Stimulated activated naive CD8-positive, alpha-beta T cell treated with anti-CD3 and anti-CD28 coated beads, Interleukin-15, Interleukin-2, amounts not matched to agents 100 ng/mL and 50 ng/mL, for 24 hours (primary cell): ENCODE data around the gene MRPL33.
"Not testable (repeated sequence)": the region's sequence is repeated elsewhere in the genome, so short reads cannot be mapped to it uniquely, and the experiment has no call there.

Experiments
- H3K27ac Mint-ChIP-seq: one replicate; pipeline ENCODE4 v1.8.0; 2021; ENCODE audit warnings: mild to moderate bottlenecking, mixed read lengths
- H3K27me3 Mint-ChIP-seq: one replicate; pipeline ENCODE4 v1.8.0; 2021; ENCODE audit warnings: mixed read lengths
- H3K36me3 Mint-ChIP-seq: one replicate; pipeline ENCODE4 v1.8.0; 2021; ENCODE audit warnings: low read depth, mixed read lengths
- H3K4me1 Mint-ChIP-seq: one replicate; pipeline ENCODE4 v1.8.0; 2021; ENCODE audit warnings: low read depth, mixed read lengths
- H3K4me3 Mint-ChIP-seq: one replicate; pipeline ENCODE4 v1.8.0; 2021; ENCODE audit warnings: mild to moderate bottlenecking, mixed read lengths
- H3K9me3 Mint-ChIP-seq: one replicate; pipeline ENCODE4 v1.8.0; 2021; ENCODE audit warnings: mixed read lengths

Gene MRPL33

GRCh38 chr2:27736031-27736889 lies 35.3 kb upstream of the MRPL33 start:
- Mint-ChIP-seq H3K27me3 (no peaks in the 10 kb centered on the region), H3K27ac (peak overlapping the region; percentile 34), H3K9me3 (peaks cover 5% of the 10 kb centered on the region), H3K4me1 (peaks cover 19% of the 10 kb centered on the region), H3K36me3 (no peaks in the 10 kb centered on the region), H3K4me3 (no peak overlapping the region)

GRCh38 chr2:27736890-27737204 lies 34.7 kb upstream of the MRPL33 start:
- Mint-ChIP-seq H3K4me3 (no peak overlapping the region), H3K27me3 (no peaks in the 10 kb centered on the region), H3K9me3 (peaks cover 5% of the 10 kb centered on the region), H3K27ac (no peak overlapping the region), H3K36me3 (no peaks in the 10 kb centered on the region), H3K4me1 (peaks cover 19% of the 10 kb centered on the region)

GRCh38 chr2:27737676-27738348 lies 33.7 kb upstream of the MRPL33 start:
- Mint-ChIP-seq H3K36me3 (no peaks in the 10 kb centered on the region), H3K27me3 (no peaks in the 10 kb centered on the region), H3K4me3 (no peak overlapping the region), H3K27ac (no peak overlapping the region), H3K9me3 (peaks cover 5% of the 10 kb centered on the region), H3K4me1 (peaks cover 19% of the 10 kb centered on the region)

- H3K27me3 Mint-ChIP-seq: no peaks in the 10 kb centered on the region
- peaks cover 19% of the 10 kb centered on the region for H3K4me1 Mint-ChIP-seq
- H3K4me3 Mint-ChIP-seq: no peak overlapping the region
- peaks cover 2% of the 10 kb centered on the region for H3K9me3 Mint-ChIP-seq
- H3K36me3 Mint-ChIP-seq: no peaks in the 10 kb centered on the region
- no peak overlapping the region for H3K27ac Mint-ChIP-seq
These were observed 33.0 kb upstream of the MRPL33 start for GRCh38 chr2:27738349-27739057.

- Mint-ChIP-seq H3K36me3 (no peaks in the 10 kb centered on the region), H3K27ac (no peak overlapping the region), H3K4me1 (peaks cover 19% of the 10 kb centered on the region)
These were observed 32.5 kb upstream of the MRPL33 start for GRCh38 chr2:27739058-27739373.

GRCh38 chr2:27741673-27742072 lies 29.8 kb upstream of the MRPL33 start:
- Mint-ChIP-seq H3K4me1 (no peaks in the 10 kb centered on the region), H3K4me3 (no peak overlapping the region), H3K27me3 (no peaks in the 10 kb centered on the region), H3K9me3 (no peaks in the 10 kb centered on the region), H3K36me3 (no peaks in the 10 kb centered on the region), H3K27ac (no peak overlapping the region)

More at GRCh38 chr2:27739058-27739373, 32.5 kb upstream of the MRPL33 start:
- Mint-ChIP-seq H3K9me3 (no peaks in the 10 kb centered on the region), H3K4me3 (no peak overlapping the region), H3K27me3 (no peaks in the 10 kb centered on the region)

GRCh38 chr2:27742571-27742970 lies 28.9 kb upstream of the MRPL33 start:
- no peaks in the 10 kb centered on the region for H3K9me3 Mint-ChIP-seq
- H3K27me3 Mint-ChIP-seq: no peaks in the 10 kb centered on the region
- no peak overlapping the region for H3K27ac Mint-ChIP-seq
- H3K36me3 Mint-ChIP-seq: no peaks in the 10 kb centered on the region
- no peak overlapping the region for H3K4me3 Mint-ChIP-seq
- no peaks in the 10 kb centered on the region for H3K4me1 Mint-ChIP-seq

GRCh38 chr2:27745494-27745893 lies 26.0 kb upstream of the MRPL33 start:
- not testable (repeated sequence) for H3K27ac Mint-ChIP-seq, H3K27me3 Mint-ChIP-seq, H3K4me3 Mint-ChIP-seq, H3K4me1 Mint-ChIP-seq, H3K36me3 Mint-ChIP-seq
- peaks cover 13% of the 10 kb centered on the region for H3K9me3 Mint-ChIP-seq

GRCh38 chr2:27746325-27746724 lies 25.2 kb upstream of the MRPL33 start:
- H3K36me3 Mint-ChIP-seq: no peaks in the 10 kb centered on the region
- H3K4me3 Mint-ChIP-seq: no peak overlapping the region
- H3K9me3 Mint-ChIP-seq: peaks cover 13% of the 10 kb centered on the region
- no peaks in the 10 kb centered on the region for H3K4me1 Mint-ChIP-seq
- H3K27me3 Mint-ChIP-seq: peaks cover 7% of the 10 kb centered on the region
- H3K27ac Mint-ChIP-seq: no peak overlapping the region

- no peak overlapping the region for H3K27ac Mint-ChIP-seq
These were observed 23.6 kb upstream of the MRPL33 start for GRCh38 chr2:27747827-27748352.

GRCh38 chr2:27748803-27749554 lies 22.5 kb upstream of the MRPL33 start:
- H3K36me3 Mint-ChIP-seq, H3K4me3 Mint-ChIP-seq, H3K4me1 Mint-ChIP-seq, H3K27ac Mint-ChIP-seq: not testable (repeated sequence)
- Mint-ChIP-seq H3K9me3 (peaks cover 13% of the 10 kb centered on the region), H3K27me3 (peaks cover 16% of the 10 kb centered on the region)

More at GRCh38 chr2:27747827-27748352, 23.6 kb upstream of the MRPL33 start:
- no peak overlapping the region for H3K4me3 Mint-ChIP-seq
- peaks cover 13% of the 10 kb centered on the region for H3K9me3 Mint-ChIP-seq
- H3K27me3 Mint-ChIP-seq: peaks cover 12% of the 10 kb centered on the region
- H3K36me3 Mint-ChIP-seq: no peaks in the 10 kb centered on the region
- H3K4me1 Mint-ChIP-seq: no peaks in the 10 kb centered on the region

- Mint-ChIP-seq H3K9me3 (peaks cover 13% of the 10 kb centered on the region), H3K36me3 (no peaks in the 10 kb centered on the region), H3K27ac (no peak overlapping the region), H3K4me1 (no peaks in the 10 kb centered on the region), H3K27me3 (peaks cover 16% of the 10 kb centered on the region), H3K4me3 (no peak overlapping the region)
These were observed 20.1 kb upstream of the MRPL33 start for GRCh38 chr2:27751377-27751776.

- Mint-ChIP-seq H3K4me3 (no peak overlapping the region), H3K36me3 (no peaks in the 10 kb centered on the region), H3K9me3 (peaks cover 13% of the 10 kb centered on the region), H3K4me1 (no peaks in the 10 kb centered on the region), H3K27ac (no peak overlapping the region), H3K27me3 (peaks cover 16% of the 10 kb centered on the region)
These were observed 18.8 kb upstream of the MRPL33 start for GRCh38 chr2:27752551-27753237.

GRCh38 chr2:27754138-27754588 lies 17.4 kb upstream of the MRPL33 start:
- Mint-ChIP-seq H3K27me3 (peaks cover 16% of the 10 kb centered on the region), H3K9me3 (peaks cover 5% of the 10 kb centered on the region), H3K36me3 (no peaks in the 10 kb centered on the region), H3K4me1 (no peaks in the 10 kb centered on the region), H3K4me3 (no peak overlapping the region), H3K27ac (no peak overlapping the region)
